OCI-LY1 (cell line): ENCODE measurements around the gene COL23A1.

ENCODE experiments used
- CTCF ChIP-seq: fragments of 200-600 bp; sonication (generic), shearing (Covaris generic); IDR thresholded peaks from 2 replicates; pipeline ENCODE4 v1.5.1; 2017; ENCODE audit warnings: mild to moderate bottlenecking, antibody characterized with exemption, low read length, moderate library complexity, mixed read lengths
- EZH2 ChIP-seq: fragments of 200-600 bp; sonication (generic), shearing (Covaris generic); IDR thresholded peaks from 2 replicates; pipeline ENCODE4 v1.8.0; 2017; ENCODE audit warnings: borderline replicate concordance, mixed run types, mild to moderate bottlenecking, antibody characterized with exemption, low read length, moderate library complexity, mixed read lengths

- TF ChIP-seq CTCF (no peak), EZH2 (no peak)
These were observed 315.2 kb downstream of the COL23A1 start for GRCh38 chr5:178274781-178275537.
